Activated CD8-positive, alpha-beta memory T cell treated with anti-CD3 and anti-CD28 coated beads for 24 hours (primary cell): ENCODE data around the gene C16orf92.

ENCODE experiments used
- DNase-seq: peaks from one replicate; pipeline ENCODE4 v3.0.0-alpha.2; 2020

Gene C16orf92

GRCh38 chr16:29989111-29989858 lies 33.7 kb upstream of the C16orf92 start:
- no peak for DNase-seq

GRCh38 chr16:29990034-29990433 lies 33.0 kb upstream of the C16orf92 start:
- no peak for DNase-seq

- peak; percentile 52 for DNase-seq
Measured at GRCh38 chr16:29990883-29991570, 32.0 kb upstream of the C16orf92 start.

GRCh38 chr16:29991571-29991904 lies 31.5 kb upstream of the C16orf92 start:
- peak; percentile 55 for DNase-seq

GRCh38 chr16:29992344-29992967 lies 30.5 kb upstream of the C16orf92 start:
- DNase-seq, result no peak

- no peak for DNase-seq
Measured at GRCh38 chr16:29993191-29993902, 29.7 kb upstream of the C16orf92 start.

- DNase-seq, result no peak
Measured at GRCh38 chr16:29993903-29994599, 28.9 kb upstream of the C16orf92 start.

GRCh38 chr16:29994600-29995323 lies 28.2 kb upstream of the C16orf92 start:
- DNase-seq, result no peak

GRCh38 chr16:29995324-29995910 lies 27.6 kb upstream of the C16orf92 start, which contains the start of gene HIRIP3:
TSS of gene HIRIP3 (minus strand) at chr16:29995617. CDS start at chr16:29995605, 12 bp downstream.
- peak; percentile 94 for DNase-seq

- DNase-seq, result peak; percentile 99
Measured at GRCh38 chr16:29995911-29996765, 26.9 kb upstream of the C16orf92 start, which contains the start of gene INO80E. TSS of gene INO80E (plus strand) at chr16:29996241. CDS start at chr16:29996311, 70 bp downstream.

- no peak for DNase-seq
Measured at GRCh38 chr16:29996766-29997250, 26.2 kb upstream of the C16orf92 start.

- no peak for DNase-seq
Measured at GRCh38 chr16:29999605-30000004, 23.4 kb upstream of the C16orf92 start.

GRCh38 chr16:30000735-30001631 lies 22.0 kb upstream of the C16orf92 start:
- no peak for DNase-seq

GRCh38 chr16:30002614-30003346 lies 20.2 kb upstream of the C16orf92 start:
- DNase-seq, result no peak

- no peak for DNase-seq
Measured at GRCh38 chr16:30003670-30004423, 19.2 kb upstream of the C16orf92 start.

GRCh38 chr16:30004424-30004776 lies 18.6 kb upstream of the C16orf92 start:
- DNase-seq, result no peak

GRCh38 chr16:30004811-30005242 lies 18.2 kb upstream of the C16orf92 start:
- no peak for DNase-seq
